H9 (cell line): ENCODE results near the gene PARVB. TPM values are rescaled to one million over a fixed set of nuclear protein-coding genes. Genes with fewer than 3 reads are reported as not detected.

Experiments
- DNase-seq: peaks from one replicate; pipeline ENCODE4 v3.0.0-alpha.2; 2017
- H2AFZ ChIP-seq: one replicate; pipeline ENCODE4 v1.6.1; 2013; ENCODE audit warnings: mild to moderate bottlenecking, low read length, control low read depth, moderate library complexity
- H2AK5ac ChIP-seq: 2 replicates; pipeline ENCODE4 v1.6.1; 2013; ENCODE audit warnings: low read length, control low read depth, mixed read lengths; ENCODE audit not compliant: insufficient read length
- H2BK120ac ChIP-seq: one replicate; pipeline ENCODE4 v1.6.1; 2013; ENCODE audit warnings: low read depth, mild to moderate bottlenecking, low read length, control low read depth, inconsistent platforms; ENCODE audit not compliant: poor library complexity, severe bottlenecking
- H2BK12ac ChIP-seq: 2 replicates; pipeline ENCODE4 v1.6.1; 2013; ENCODE audit warnings: low read length, control low read depth, mixed read lengths, low read depth; ENCODE audit not compliant: insufficient read length
- H2BK15ac ChIP-seq: 2 replicates; pipeline ENCODE4 v1.6.1; 2013; ENCODE audit warnings: low read depth, low read length, control low read depth
- H2BK20ac ChIP-seq: one replicate; pipeline ENCODE4 v1.6.1; 2013; ENCODE audit warnings: low read depth, mild to moderate bottlenecking, low read length, control low read depth, inconsistent platforms; ENCODE audit not compliant: poor library complexity, severe bottlenecking
- H2BK5ac ChIP-seq: 2 replicates; pipeline ENCODE4 v1.6.1; 2013; ENCODE audit warnings: low read length, control low read depth, mixed read lengths; ENCODE audit not compliant: insufficient read length
- H3K14ac ChIP-seq: 2 replicates; pipeline ENCODE4 v1.6.1; 2013; ENCODE audit warnings: low read length, control low read depth; ENCODE audit not compliant: insufficient read depth
- H3K18ac ChIP-seq: 2 replicates; pipeline ENCODE4 v1.6.1; 2013; ENCODE audit warnings: low read depth, mild to moderate bottlenecking, mixed read lengths, low read length, control low read depth; ENCODE audit not compliant: insufficient read length
- H3K23ac ChIP-seq: 2 replicates; pipeline ENCODE4 v1.6.1; 2013; ENCODE audit warnings: low read length, control low read depth, mixed read lengths, low read depth; ENCODE audit not compliant: insufficient read length
- H3K23me2 ChIP-seq: 2 replicates; pipeline ENCODE4 v1.6.1; 2013; ENCODE audit warnings: low read depth, mild to moderate bottlenecking, mixed read lengths, low read length, control low read depth; ENCODE audit not compliant: insufficient read length, poor library complexity, severe bottlenecking
- H3K27ac ChIP-seq: 2 replicates; pipeline ENCODE4 v1.5.1; 2013; ENCODE audit warnings: low read length, control low read depth, mixed read lengths, low read depth; ENCODE audit not compliant: insufficient read length
- H3K27me3 ChIP-seq: 2 replicates; pipeline ENCODE4 v1.6.1; 2013; ENCODE audit warnings: low read length, control low read depth, inconsistent platforms; ENCODE audit not compliant: insufficient read depth
- H3K4ac ChIP-seq: 2 replicates; pipeline ENCODE4 v1.6.1; 2013; ENCODE audit warnings: low read depth, mild to moderate bottlenecking, control low read depth, inconsistent platforms, low read length, moderate library complexity
- H3K4me1 ChIP-seq: 2 replicates; pipeline ENCODE4 v1.6.1; 2013; ENCODE audit warnings: low read length, control low read depth, inconsistent platforms; ENCODE audit not compliant: insufficient read depth
- H3K4me2 ChIP-seq: 2 replicates; pipeline ENCODE4 v1.6.1; 2013; ENCODE audit warnings: low read length, control low read depth, mixed read lengths; ENCODE audit not compliant: insufficient read length, insufficient read depth
- H3K56ac ChIP-seq: 2 replicates; pipeline ENCODE4 v1.6.1; 2013; ENCODE audit warnings: low read depth, mild to moderate bottlenecking, mixed read lengths, low read length, control low read depth; ENCODE audit not compliant: insufficient read length
- H3K79me1 ChIP-seq: 2 replicates; pipeline ENCODE4 v1.6.1; 2013; ENCODE audit warnings: low read depth, mild to moderate bottlenecking, moderate library complexity, low read length, control low read depth, inconsistent platforms; ENCODE audit not compliant: insufficient read depth, poor library complexity, severe bottlenecking
- H3K79me2 ChIP-seq: 2 replicates; pipeline ENCODE4 v1.6.1; 2013; ENCODE audit warnings: low read length, control low read depth, inconsistent platforms; ENCODE audit not compliant: insufficient read depth
- H3K9ac ChIP-seq: 2 replicates; pipeline ENCODE4 v1.6.1; 2013; ENCODE audit warnings: low read length, control low read depth, mixed read lengths; ENCODE audit not compliant: insufficient read length; ENCODE audit errors: extremely low read depth
- H3K9me3 ChIP-seq: one replicate; pipeline ENCODE4 v1.6.1; 2013; ENCODE audit warnings: low read depth, low read length, inconsistent platforms; ENCODE audit not compliant: control insufficient read depth
- H3T11ph ChIP-seq: one replicate; pipeline ENCODE4 v1.6.1; 2013; ENCODE audit warnings: mild to moderate bottlenecking, low read length, control low read depth, inconsistent platforms
- H4K20me1 ChIP-seq: one replicate; pipeline ENCODE4 v1.6.1; 2013; ENCODE audit not compliant: control insufficient read depth, insufficient read length, insufficient read depth
- H4K5ac ChIP-seq: 2 replicates; pipeline ENCODE4 v1.6.1; 2013; ENCODE audit warnings: low read depth, mild to moderate bottlenecking, mixed read lengths, low read length, control low read depth; ENCODE audit not compliant: insufficient read length
- H4K8ac ChIP-seq: replicated peaks from 2 replicates; pipeline ENCODE4 v1.6.1; 2013; ENCODE audit warnings: low read length, control low read depth, mixed read lengths, low read depth; ENCODE audit not compliant: insufficient read length
- H4K91ac ChIP-seq: 2 replicates; pipeline ENCODE4 v1.6.1; 2013; ENCODE audit warnings: low read depth, mild to moderate bottlenecking, moderate library complexity, mixed read lengths, low read length, control low read depth; ENCODE audit not compliant: insufficient read length
- H3K27ac Mint-ChIP-seq, 3 experiments: 2 replicates in 2 of 3; 3 replicates in 1 of 3; pipeline ENCODE4 v1.8.0; 2020 to 2021; ENCODE audit warnings: mixed read lengths in 3 of 3, mild to moderate bottlenecking in 1 of 3, moderate library complexity in 1 of 3
- H3K27me3 Mint-ChIP-seq: 2 replicates; pipeline ENCODE4 v1.8.0; 2021; ENCODE audit warnings: low read depth, mild to moderate bottlenecking, moderate library complexity, mixed read lengths
- H3K36me3 Mint-ChIP-seq, 3 experiments: 2 replicates in 2 of 3; 3 replicates in 1 of 3; pipeline ENCODE4 v1.8.0; 2020 to 2021; ENCODE audit warnings: low read depth in 3 of 3, mixed read lengths in 3 of 3; ENCODE audit not compliant: insufficient read depth in 1 of 3
- H3K4me1 Mint-ChIP-seq, 2 experiments: 2 replicates each; pipeline ENCODE4 v1.8.0; 2020; ENCODE audit warnings: mixed read lengths in 2 of 2
- H3K4me3 Mint-ChIP-seq, 2 experiments: 2 replicates in 1 of 2; 3 replicates in 1 of 2; pipeline ENCODE4 v1.8.0; 2020 to 2021; ENCODE audit warnings: mild to moderate bottlenecking in 2 of 2, mixed read lengths in 2 of 2, moderate library complexity in 1 of 2
- H3K9me3 Mint-ChIP-seq, 2 experiments: 2 replicates in 1 of 2; 3 replicates in 1 of 2; pipeline ENCODE4 v1.8.0; 2020; ENCODE audit warnings: mild to moderate bottlenecking in 2 of 2, mixed read lengths in 2 of 2, moderate library complexity in 1 of 2
- CTCF ChIP-seq: fragments of 200-600 bp; sonication (generic); conservative IDR thresholded peaks from 3 replicates; pipeline ENCODE4 v1.8.0; 2021; ENCODE audit warnings: antibody characterized with exemption, mild to moderate bottlenecking
- WGBS: extraction: QIAGEN DNeasy Blood & Tissue Kit; methylation state at CpG from one replicate; pipeline ENCODE4 v1.1.7; 2013; ENCODE audit warnings: missing lambda C conversion rate, low lambda C conversion rate, mixed read lengths; ENCODE audit not compliant: insufficient read length; ENCODE audit errors: extremely low coverage; 5-methylcytosine and 5-hydroxymethylcytosine counted together
- total RNA-seq: library from RNA; stranded (reverse); gene quantifications from 2 replicates; pipeline ENCODE4 v1.2.1, GENCODE V29; 2021

PARVB gene
- total RNA-seq, 1 experiment from 2014 or later: 15.6 TPM

GRCh38 chr22:44188986-44189630, 165.0 kb downstream of the PARVB start:
- no peaks in the 10 kb centered on the region for H3K4me1 ChIP-seq
- H4K5ac ChIP-seq: no peak overlapping the region

More at GRCh38 chr22:44188986-44189630, 165.0 kb downstream of the PARVB start:
- Histone ChIP-seq H3K18ac (no peak overlapping the region), H3K9ac (no peak overlapping the region), H3K4ac (no peak overlapping the region), H2AK5ac (no peak overlapping the region), H3K9me3 (no peaks in the 10 kb centered on the region), H2BK15ac (no peak overlapping the region), H4K91ac (no peak overlapping the region), H4K20me1 (no peaks in the 10 kb centered on the region), H3K23me2 (no peaks in the 10 kb centered on the region), H4K8ac (no peak overlapping the region), H2BK12ac (no peak overlapping the region), H3K27ac (no peak overlapping the region), H2BK20ac (no peak overlapping the region), H3T11ph (no peak overlapping the region), H3K14ac (no peak overlapping the region), H3K79me2 (no peaks in the 10 kb centered on the region), H3K4me2 (no peak overlapping the region), H2BK120ac (no peak overlapping the region), H2AFZ (no peak overlapping the region), H2BK5ac (no peak overlapping the region), H3K23ac (no peak overlapping the region), H3K79me1 (no peaks in the 10 kb centered on the region), H3K56ac (no peak overlapping the region), H3K27me3 (no peaks in the 10 kb centered on the region)
- Mint-ChIP-seq H3K4me1 (peaks cover 9 to 20% of the 10 kb centered on the region in 2 experiments), H3K4me3 (no peak overlapping the region), H3K27ac (peak overlapping the region in 1 of 3 experiments; percentile 55; a peak in 1 of 7 replicates), H3K9me3 (no peaks in the 10 kb centered on the region), H3K36me3 (no peaks in the 10 kb centered on the region; a peak in 1 of 7 replicates), H3K27me3 (peaks cover 8% of the 10 kb centered on the region)
- DNase-seq: no peak
- no peak for TF ChIP-seq CTCF
- no CpG with 5 or more reads among the region's 12 CpGs for WGBS
